ENCODE measurements around the gene RGS11. TPM values are rescaled to one million over a fixed set of nuclear protein-coding genes. Genes with fewer than 3 reads are reported as not detected.
A peak's percentile ranks its signal among the peaks of the same experiment; 100 is the strongest.

Gene RGS11
- total and polyA plus RNA-seq, 9 of the 15 experiments (the other 6 are each of a cell fraction or from before 2014, with no cell fraction given): not detected

GRCh38 chr16:228151-228851 is 47.4 kb downstream of the RGS11 start (continued):
- TF ChIP-seq, protein P1, sequence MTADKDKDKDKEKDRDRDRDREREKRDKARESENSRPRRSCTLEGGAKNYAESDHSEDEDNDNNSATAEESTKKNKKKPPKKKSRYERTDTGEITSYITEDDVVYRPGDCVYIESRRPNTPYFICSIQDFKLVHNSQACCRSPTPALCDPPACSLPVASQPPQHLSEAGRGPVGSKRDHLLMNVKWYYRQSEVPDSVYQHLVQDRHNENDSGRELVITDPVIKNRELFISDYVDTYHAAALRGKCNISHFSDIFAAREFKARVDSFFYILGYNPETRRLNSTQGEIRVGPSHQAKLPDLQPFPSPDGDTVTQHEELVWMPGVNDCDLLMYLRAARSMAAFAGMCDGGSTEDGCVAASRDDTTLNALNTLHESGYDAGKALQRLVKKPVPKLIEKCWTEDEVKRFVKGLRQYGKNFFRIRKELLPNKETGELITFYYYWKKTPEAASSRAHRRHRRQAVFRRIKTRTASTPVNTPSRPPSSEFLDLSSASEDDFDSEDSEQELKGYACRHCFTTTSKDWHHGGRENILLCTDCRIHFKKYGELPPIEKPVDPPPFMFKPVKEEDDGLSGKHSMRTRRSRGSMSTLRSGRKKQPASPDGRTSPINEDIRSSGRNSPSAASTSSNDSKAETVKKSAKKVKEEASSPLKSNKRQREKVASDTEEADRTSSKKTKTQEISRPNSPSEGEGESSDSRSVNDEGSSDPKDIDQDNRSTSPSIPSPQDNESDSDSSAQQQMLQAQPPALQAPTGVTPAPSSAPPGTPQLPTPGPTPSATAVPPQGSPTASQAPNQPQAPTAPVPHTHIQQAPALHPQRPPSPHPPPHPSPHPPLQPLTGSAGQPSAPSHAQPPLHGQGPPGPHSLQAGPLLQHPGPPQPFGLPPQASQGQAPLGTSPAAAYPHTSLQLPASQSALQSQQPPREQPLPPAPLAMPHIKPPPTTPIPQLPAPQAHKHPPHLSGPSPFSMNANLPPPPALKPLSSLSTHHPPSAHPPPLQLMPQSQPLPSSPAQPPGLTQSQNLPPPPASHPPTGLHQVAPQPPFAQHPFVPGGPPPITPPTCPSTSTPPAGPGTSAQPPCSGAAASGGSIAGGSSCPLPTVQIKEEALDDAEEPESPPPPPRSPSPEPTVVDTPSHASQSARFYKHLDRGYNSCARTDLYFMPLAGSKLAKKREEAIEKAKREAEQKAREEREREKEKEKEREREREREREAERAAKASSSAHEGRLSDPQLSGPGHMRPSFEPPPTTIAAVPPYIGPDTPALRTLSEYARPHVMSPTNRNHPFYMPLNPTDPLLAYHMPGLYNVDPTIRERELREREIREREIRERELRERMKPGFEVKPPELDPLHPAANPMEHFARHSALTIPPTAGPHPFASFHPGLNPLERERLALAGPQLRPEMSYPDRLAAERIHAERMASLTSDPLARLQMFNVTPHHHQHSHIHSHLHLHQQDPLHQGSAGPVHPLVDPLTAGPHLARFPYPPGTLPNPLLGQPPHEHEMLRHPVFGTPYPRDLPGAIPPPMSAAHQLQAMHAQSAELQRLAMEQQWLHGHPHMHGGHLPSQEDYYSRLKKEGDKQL (CRISPR knock-in tag; IDR thresholded peaks at IDR 0.05; ENCODE audit: borderline replicate concordance): no peak
- no peak for TF ChIP-seq MITF (IDR thresholded peaks at IDR 0.05)
- no peak for TF ChIP-seq FOXA3 (CRISPR knock-in tag; conservative IDR thresholded peaks at IDR 0.05 in 1 of 2, IDR thresholded peaks at IDR 0.05 in 1 of 2)
- no peak for TF ChIP-seq BDP1 (IDR thresholded peaks at IDR 0.05; ENCODE audit: insufficient read depth, insufficient read length)
- no peak for TF ChIP-seq SRF (CRISPR knock-in tag; IDR thresholded peaks at IDR 0.05)
- peak; percentile 88 for TF ChIP-seq MAFG (tag; conservative IDR thresholded peaks at IDR 0.05)
- TF ChIP-seq TEAD4 (IDR thresholded peaks at IDR 0.05; ENCODE audit: low read length): no peak
- TF ChIP-seq TEAD4 (CRISPR knock-in tag; IDR thresholded peaks at IDR 0.05; ENCODE audit: borderline replicate concordance): no peak
- TF ChIP-seq SP2 (IDR thresholded peaks at IDR 0.05; ENCODE audit: extremely low read depth, low read depth, low read length, poor library complexity, severe bottlenecking): no peak
- no peak for TF ChIP-seq RUNX1 (IDR thresholded peaks at IDR 0.05; ENCODE audit: low read depth)
- TF ChIP-seq RAD21 (CRISPR knock-in tag; conservative IDR thresholded peaks at IDR 0.05 in 1 of 2, IDR thresholded peaks at IDR 0.05 in 1 of 2): no peak
- TF ChIP-seq ERF (CRISPR knock-in tag; IDR thresholded peaks at IDR 0.05): no peak
- TF ChIP-seq POLR2A (conservative IDR thresholded peaks at IDR 0.05): no peak
- no peak for TF ChIP-seq BACH1 (tag; IDR thresholded peaks at IDR 0.05)
- peak; percentile 91 for TF ChIP-seq C11orf30 (IDR thresholded peaks at IDR 0.05; ENCODE audit: low read depth)
- TF ChIP-seq MAFF (IDR thresholded peaks at IDR 0.05; ENCODE audit: low read length): peak; percentile 82
- no peak for TF ChIP-seq HDGF (IDR thresholded peaks at IDR 0.05)
- TF ChIP-seq ELK3 (CRISPR knock-in tag; IDR thresholded peaks at IDR 0.05): no peak
